Measurements from ENCODE around the gene MRPS21.
A peak's percentile ranks its signal among the peaks of the same experiment; 100 is the strongest.
"Not testable (repeated sequence)": the region's sequence is repeated elsewhere in the genome, so short reads cannot be mapped to it uniquely, and the experiment has no call there.

Gene MRPS21

DNA sequence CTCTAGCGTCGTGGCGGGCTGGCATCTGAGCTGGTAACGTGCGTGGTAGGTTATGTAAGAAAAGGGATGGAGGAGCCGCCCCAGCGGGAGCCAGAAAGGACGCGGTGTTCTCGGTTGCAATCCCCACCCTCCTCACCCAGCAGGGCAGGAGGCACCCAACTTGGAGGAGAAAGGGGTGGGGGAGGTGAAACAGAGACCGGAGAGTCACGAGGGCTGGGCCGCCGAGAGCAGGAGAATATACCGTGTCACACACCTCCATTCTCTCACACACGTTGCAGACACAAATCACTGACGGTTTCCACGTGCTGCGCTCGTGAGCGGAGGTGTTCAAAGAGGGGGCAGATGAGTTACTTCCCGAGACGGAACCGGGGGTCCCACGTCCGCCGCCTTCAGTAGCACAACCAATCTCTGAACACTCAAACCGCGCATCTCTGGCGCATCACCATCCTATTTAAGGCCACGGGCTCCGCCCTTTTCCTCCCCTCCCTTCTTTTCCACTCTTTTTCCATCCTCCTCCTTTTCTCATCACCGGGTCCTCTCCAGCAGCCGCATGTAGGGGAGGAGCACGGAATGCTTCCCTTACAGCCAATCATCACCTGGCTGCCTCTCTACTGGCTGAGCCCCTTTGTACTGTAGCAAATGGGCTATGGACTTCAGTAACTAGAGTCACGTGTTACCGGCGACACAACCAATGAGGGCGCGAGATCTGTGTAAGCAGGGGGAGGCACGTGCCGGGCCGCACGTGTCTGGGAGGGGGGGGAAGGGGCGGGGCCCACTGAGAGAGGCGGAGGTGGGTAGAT is 11.7 kb upstream of the MRPS21 start, which contains the start of gene CIART:
Gene CIART, plus strand, starts transcription at position 797 of the 800 bp plus-strand sequence. CDS start 714 bp downstream, outside the sequence.
- DNase-seq, result peak; percentile 27

DNA sequence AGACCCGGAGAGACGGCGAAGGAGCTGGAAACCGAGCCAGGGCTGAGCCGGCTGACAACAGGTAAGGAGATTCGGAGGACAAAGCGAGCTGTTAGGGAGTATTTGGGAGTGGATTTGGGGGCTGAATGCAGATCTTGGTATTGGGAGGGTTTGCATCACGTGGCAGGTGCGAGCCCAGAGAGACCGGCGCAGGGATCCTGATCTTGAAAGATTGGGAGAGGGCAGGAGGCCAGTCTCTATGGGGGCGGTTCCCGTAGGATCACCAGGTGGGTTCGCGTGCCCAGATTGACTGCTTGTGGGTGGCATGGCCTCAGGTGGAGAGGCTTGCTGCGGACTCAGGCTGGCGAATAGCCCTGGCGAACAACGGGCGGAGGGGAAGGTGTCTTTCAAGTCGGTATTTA is 11.1 kb upstream of the MRPS21 start:
- DNase-seq, result no peak

DNA sequence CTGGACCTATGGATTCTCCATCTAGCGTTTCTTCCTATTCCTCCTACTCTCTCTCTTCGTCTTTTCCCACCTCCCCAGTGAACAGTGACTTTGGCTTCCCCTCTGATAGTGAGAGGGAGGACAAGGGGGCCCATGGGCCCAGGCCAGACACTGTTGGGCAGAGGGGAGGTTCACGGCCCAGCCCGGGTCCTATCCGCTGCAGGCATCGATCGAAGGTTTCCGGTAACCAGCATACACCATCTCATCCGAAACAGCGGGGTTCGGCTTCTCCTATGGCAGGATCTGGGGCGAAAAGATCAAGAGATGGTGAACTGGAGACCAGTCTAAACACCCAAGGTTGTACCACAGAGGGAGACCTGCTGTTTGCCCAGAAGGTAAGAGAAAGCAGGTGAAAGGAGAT is 10.4 kb upstream of the MRPS21 start:
- DNase-seq, result no peak

DNA sequence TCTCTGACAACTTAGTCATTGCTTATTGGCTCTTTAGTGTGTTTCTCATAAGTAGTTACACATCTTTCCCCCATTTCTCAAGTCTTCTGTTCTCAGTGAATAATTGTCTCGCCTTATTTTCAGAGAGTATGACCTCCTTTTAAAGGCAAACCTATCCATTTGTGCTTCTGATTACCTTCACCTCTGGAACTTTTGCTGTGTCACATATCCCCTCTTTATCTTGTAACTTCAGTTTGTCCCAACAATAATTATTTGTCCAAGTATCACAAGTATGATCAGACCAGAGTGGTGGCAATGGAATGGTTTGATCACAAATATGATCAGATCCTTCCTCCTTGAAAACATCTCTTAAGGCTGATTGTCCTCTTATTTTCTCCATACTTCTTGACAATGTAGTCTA is 5.3 kb upstream of the MRPS21 start:
- no peak for DNase-seq

DNA sequence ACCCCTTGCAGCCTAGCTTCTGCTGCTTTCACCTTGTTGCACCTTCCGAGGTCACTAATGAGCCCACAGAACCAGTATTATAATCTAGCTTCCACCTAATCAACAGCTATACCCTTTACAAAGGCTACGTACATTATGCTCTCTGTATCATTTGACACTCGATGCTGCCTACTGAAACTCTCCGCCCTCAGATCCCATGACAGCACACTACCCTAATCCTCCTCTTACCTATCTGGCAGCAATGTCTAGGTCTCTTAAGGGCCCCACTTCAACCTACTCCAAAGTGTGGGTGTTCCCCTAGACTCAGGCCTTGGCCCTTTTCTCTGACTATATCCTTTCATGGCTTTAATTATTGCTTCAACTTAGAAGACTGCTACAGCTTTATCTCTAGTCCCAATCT is 4.8 kb upstream of the MRPS21 start:
- no peak for DNase-seq

DNA sequence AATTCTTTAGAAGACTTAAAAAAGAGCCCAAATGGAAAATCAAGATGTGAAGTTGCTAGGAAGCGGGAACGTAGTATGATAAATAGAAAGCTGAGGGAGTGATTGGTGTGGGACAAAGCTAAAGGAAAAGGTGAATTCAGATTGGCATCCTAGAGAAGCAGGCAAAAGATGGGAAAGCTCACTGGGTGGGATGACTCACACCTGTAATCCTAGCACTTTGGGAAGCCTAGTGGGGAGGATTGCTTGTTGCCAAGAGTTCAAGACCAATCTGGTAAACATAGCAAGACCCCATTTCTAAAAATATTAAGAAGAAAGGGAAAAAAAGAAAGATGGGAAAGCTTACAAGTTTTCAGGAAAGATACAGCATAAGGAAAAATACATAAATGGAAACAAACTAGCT is 1.8 kb downstream of the MRPS21 start:
- DNase-seq, result no peak

DNA sequence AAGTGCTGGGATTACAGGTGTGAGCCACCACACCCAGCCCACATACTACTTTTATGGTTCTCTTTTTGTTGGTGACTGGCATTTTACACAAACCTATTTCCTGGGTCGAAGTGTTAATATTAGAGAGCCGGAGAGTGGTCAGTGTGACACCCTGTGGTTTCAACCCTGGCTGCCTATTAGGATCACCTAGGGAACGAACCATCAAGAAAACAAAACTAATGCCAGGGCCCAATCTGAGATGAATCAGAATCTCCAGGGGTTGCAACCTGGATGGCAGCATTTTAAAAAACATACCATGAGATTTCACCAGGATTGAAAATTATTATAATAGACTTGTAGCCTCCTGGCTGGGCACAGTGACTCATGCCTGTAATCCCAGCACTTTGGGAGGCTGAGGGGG is 6.1 kb downstream of the MRPS21 start:
- DNase-seq, result no peak

DNA sequence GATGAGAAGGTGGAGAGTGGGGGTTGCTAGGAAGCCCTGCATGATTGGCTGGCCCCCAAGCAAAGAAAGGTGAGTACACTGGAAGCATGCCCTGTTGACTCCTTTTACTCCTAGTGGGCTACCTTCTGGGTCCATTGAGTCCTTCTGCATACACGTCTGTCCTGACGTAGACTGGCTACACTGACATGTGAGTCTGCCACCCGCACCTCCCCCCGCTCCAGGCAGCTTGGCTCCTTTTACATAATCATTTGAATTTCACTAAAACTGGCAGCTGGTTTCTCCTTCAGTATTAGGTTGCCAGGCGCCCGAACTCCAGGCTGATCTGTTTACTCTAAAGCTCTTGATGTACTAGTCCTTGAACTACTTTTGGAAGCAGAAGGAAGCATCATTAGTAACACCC is 8.7 kb downstream of the MRPS21 start:
- no peak for DNase-seq

DNA sequence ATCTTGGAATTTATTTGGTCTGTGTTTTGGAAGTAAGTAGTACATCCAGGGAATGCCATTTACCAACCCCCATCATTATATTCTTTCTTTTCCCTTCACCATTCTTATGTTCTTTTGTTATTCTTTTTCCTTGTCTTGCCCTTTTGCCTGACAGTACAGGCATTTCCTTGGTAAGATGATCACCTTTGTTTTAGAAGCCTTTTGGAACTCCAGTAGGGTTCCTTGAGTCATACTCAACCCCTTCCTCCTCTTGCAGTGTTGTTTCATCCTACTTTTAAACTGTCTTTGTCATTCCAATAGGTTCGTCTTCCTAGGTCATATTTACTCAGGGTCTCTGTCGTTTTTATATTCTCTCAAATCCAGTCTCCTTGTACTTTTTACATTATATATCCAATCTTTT is 9.2 kb downstream of the MRPS21 start:
- DNase-seq, result no peak

DNA sequence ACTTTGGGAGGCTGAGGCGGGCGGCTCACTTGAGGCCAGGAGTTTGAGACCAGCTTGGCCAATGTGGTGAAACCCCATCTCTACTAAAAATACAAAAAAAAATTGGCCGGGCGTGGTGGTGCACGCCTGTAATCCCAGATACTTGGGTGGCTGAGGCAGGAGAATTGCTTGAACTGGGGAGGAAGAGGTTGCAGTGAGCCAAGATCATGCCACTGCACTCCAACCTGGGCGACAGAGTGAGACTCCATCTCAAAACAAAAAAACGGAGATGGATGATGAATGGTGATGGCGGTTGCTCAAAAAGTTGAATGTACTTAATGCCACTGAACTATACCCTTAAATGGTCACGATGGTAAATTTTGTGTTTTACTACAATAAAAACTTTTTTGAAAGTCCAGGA is 14.9 kb downstream of the MRPS21 start:
- not testable (repeated sequence) for DNase-seq

DNA sequence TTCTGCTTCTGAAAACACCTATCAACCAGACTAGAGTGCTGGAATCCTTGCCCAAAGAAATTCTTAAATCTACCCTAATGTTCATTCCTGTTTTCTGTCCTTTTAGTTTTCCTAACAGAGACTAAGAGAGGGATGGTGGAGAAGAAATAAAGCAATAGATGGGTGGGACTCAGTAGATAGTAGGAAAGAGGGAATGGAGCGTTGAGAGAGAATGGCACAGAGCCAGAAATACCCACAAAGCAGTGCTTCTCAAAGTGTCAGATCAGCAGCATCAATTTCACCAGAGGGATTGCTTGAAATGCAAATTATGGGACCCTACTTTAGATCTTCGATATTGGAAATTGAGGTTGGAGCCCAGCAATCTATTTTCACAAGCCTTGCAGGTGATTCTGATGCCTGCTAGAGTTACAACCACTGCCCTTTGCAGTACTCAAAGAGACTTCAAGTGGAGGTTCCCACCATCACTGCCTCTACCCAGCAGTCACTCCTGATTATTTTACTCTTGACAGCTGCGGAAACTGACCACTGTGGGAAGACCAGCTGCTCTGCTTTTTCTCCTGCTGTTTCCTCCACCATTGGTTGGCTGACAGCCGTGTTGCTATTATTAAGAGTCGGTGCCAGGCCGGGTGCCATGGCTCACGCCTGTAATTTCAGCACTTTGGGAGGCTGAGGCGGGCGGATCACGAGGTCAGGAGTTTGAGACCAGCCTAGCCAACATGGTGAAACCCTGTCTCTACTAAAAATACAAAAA is 16.3 kb downstream of the MRPS21 start:
- DNase-seq, result no peak

DNA sequence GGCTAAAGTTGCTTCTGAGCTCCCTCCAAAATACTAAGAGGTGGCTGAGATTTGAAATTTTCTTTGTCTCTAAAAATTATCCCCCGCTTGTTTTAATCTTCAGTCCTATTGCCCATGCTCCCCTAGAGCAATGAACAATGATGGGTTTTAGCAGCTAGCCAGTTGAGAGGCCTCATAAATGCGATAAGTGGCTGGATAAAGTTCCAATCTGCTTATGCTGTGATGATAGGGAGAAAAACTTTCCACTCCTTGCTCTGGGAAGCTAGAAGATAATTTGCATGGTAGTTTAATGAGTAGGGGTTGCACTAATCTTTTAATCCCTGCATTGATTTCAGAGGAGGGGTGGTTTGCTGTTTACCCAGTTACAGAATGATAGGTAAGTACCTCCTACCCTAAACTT is 18.1 kb downstream of the MRPS21 start:
- DNase-seq, result no peak

DNA sequence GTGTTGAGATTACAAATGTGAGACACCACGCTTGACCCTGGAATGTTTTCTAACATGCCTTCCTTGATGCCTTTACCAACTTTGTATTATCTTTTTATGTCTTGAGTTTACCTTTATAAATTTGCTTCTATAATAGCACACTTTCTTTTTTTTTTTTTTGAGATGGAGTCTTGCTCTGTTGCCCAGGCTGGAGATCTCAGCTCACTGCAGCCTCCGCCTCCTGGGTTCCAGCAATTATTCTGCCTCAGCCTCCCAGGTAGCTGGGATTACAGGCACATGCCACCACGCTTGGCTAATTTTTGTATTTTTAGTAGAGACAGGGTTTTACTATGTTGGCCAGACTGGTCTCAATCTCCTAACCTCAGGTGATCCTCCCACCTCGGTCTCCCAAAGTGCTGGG is 21.0 kb downstream of the MRPS21 start:
- not testable (repeated sequence) for DNase-seq

DNA sequence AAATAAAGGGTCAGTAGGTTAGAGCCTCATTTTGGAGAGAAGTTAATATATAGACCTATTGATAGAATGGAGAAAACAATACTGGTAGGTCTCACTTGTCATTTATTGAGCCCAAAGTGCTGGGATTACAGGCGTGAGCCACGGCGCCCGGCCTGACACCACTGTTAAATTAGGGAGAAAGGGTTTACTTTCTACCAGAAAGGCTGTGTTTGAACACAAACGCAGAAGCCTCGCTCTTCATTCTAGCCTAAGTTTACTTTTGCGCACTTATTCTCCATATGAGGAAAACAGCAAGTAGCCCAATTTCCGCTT is 27.0 kb downstream of the MRPS21 start:
- DNase-seq, result no peak

DNA sequence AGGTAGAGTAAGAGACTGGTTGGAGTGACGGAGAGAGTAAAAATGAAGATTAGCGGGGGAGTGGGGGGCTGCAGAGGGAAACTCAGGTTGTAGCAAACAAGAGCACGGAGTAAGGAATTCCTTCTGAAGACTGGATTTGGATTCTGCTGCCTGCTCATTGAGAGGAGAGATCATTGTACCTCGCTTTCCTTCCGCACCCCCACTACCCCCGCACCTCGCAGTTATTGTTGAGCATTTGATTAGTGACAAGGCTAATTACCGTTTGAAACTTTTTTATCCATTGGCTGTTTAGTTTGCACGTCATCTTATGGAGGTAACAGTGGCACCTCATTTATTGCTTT is 28.1 kb downstream of the MRPS21 start:
- DNase-seq, result no peak

DNA sequence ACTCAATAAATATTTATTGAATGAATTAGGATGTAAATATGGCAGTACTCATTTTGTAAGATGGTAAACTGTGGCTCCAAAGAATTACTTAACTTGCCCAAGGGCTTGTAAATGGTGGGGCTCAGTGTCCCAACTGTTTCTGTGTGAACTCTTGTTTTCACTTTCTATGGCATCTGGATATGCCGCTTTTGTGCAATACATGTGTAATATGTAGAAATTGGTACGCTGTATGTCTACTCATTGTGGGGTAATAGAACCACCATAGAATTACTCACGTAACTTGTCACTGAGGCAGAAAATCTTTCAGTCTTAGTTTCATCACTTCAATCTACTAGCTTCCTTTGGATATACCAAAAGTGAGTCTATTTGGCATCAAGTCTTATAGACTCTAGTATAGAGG is 28.6 kb downstream of the MRPS21 start:
- DNase-seq, result no peak

DNA sequence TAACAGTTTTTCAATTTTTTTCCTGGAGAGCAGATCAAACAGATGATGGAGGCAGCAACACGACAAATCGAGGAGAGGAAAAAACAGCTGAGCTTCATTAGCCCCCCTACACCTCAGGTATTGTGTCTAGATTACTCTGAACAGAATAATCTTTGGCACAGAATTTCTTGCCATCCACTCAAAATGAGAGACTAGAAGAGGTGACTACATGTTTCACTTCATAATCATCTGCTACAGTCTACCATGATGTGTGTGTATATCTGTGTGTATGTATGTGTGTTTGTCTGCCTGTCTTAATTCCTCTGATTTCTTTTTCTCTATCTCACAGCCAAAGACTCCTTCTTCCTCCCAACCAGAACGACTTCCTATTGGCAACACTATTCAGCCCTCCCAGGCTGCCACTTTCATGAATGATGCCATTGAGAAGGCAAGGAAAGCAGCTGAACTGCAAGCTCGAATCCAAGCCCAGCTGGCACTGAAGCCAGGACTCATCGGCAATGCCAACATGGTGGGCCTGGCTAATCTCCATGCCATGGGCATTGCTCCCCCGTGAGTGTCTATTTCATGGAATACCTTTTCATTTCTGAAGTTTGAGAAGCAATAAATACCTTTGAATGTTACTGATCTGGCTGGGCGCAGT is 39.1 kb downstream of the MRPS21 start:
- DNase-seq, result no peak

DNA sequence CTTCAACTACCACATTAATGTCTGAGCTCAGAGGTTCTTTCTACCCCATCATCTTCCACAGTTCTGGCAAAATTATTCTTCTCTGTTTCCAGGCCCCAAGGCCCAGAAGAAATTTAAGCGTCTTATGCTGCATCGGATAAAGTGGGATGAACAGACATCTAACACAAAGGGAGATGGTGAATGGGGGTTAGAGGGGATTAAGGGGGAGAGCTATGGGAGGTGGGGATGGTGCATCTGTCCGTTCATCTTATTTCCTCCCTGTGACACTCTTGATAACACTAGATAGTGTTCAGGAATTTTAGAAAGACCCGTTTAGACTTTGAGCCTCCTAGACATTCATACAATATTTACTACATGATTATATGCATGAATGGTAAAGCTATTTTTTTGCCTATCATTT is 52.7 kb downstream of the MRPS21 start:
- DNase-seq, result no peak

DNA sequence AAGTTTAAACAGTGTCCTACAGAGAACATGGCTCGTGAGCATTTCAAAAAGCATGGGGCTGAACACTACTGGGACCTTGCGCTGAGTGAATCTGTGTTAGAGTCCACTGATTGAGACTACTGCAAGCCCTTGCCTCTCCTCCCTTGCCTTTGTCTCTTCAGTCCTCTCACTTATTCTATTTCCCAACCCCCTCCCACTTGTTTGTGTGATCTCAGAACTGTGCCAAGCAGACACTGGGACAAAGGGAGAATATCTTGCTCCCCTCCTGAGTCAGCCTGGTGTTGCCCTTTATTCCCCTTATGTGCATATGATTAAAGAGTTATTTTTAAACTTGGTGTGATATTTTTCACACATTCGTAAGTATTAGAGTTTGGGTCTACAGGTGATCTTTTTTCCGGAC is 59.2 kb downstream of the MRPS21 start:
- DNase-seq, result no peak
